Measurements from ENCODE around the gene SPTBN1.

DNA sequence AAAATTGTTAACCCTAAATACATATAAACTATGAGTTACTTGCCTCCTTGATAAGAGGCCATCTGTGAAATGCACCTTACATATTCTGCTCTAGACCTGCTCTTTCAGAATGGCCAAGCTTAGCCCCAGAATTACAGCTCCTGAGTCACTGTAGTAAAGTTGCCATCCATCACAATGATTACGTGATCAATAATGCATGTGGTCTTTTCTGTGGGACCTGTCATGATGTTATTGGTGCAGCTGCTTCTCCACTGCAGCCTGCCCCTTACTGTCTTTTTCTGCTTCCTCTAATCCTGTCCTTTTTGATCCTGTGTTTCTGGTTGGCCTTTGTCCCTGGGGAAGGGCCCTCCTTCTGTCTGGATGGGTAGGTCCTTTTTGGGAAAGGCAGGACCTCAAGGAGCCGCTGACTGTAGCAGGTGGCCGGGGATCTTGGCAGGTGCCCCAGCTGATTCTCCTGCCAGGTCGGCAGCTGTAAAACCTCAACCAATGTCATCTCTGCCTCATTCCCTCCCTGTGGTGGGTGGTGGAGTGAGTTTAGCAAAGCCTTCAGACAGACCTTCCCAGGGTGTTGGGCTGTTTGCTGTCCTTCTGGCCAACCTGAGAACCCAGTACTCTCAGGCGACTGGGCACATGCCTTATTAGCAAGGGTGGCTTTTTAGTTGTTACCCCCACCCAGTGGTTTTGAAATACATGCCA is 141.2 kb downstream of the SPTBN1 start:
- TF ChIP-seq CTCF (IDR thresholded peaks at IDR 0.05; ENCODE audit: poor library complexity) (no peak), EZH2 (IDR thresholded peaks at IDR 0.05; ENCODE audit: borderline replicate concordance) (no peak)
